Stomach (tissue), 9 donors: ENCODE data around the gene BRD3OS. TPM values are rescaled to one million over a fixed set of nuclear protein-coding genes. Genes with fewer than 3 reads are reported as not detected.

ENCODE experiments used
- DNase-seq, 2 donors: peaks; one replicate each; pipeline versions ENCODE4 v3.0.0 to v3.0.0-alpha.2; 2013 to 2019
- H3K27ac ChIP-seq, 5 donors: fragments of 200-600 bp in 4 of 5; sonication (generic) in 4 of 5; one replicate each; pipeline ENCODE4 v1.5.1; 2013 to 2019; ENCODE audit warnings: mild to moderate bottlenecking in 1 of 5, moderate library complexity in 1 of 5
- H3K27me3 ChIP-seq, 3 donors: fragments of 200-600 bp; sonication (generic); one replicate each; pipeline ENCODE4 v1.5.1; 2017 to 2019; ENCODE audit warnings: mixed run types in 1 of 3
- H3K36me3 ChIP-seq, 4 donors: fragments of 200-600 bp; sonication (generic); 1 replicate in 3 of 4; 2 replicates in 1 of 4; pipeline ENCODE4 v1.5.1; 2016 to 2019
- H3K4me1 ChIP-seq, 4 donors: fragments of 200-600 bp; sonication (generic); one replicate each; pipeline ENCODE4 v1.5.1; 2016 to 2019
- H3K4me3 ChIP-seq, 4 donors: fragments of 200-600 bp; sonication (generic) in 3 of 4; one replicate each; pipeline ENCODE4 v1.5.1; 2016 to 2019; ENCODE audit warnings: mild to moderate bottlenecking in 1 of 4
- H3K9me3 ChIP-seq, 4 donors: fragments of 200-600 bp; sonication (generic); one replicate each; pipeline ENCODE4 v1.5.1; 2016 to 2019
- EP300 ChIP-seq: sonication (generic); formaldehyde crosslinking; IDR thresholded peaks from one replicate; pipeline ENCODE4 v1.6.1; 2017; ENCODE audit warnings: antibody characterized with exemption
- POLR2A ChIP-seq, 4 donors: fragments of 450-650 bp; IDR thresholded peaks; one replicate each; pipeline ENCODE4 v1.6.1; 2016; ENCODE audit warnings: antibody characterized with exemption in 4 of 4, control low read depth in 2 of 4, mild to moderate bottlenecking in 1 of 4, moderate library complexity in 1 of 4
- POLR2AphosphoS5 ChIP-seq, 3 donors: sonication (generic); formaldehyde crosslinking; IDR thresholded peaks; one replicate each; pipeline ENCODE4 v1.6.1; 2016; ENCODE audit warnings: antibody characterized with exemption in 3 of 3
- WGBS, 5 donors: extraction: QIAGEN DNeasy Blood & Tissue Kit in 3 of 5; methylation state at CpG; one replicate each; pipeline versions ENCODE4 v1.1.5 to v1.1.7; 2013 to 2018; 5-methylcytosine and 5-hydroxymethylcytosine counted together
- intact Hi-C: fragments of 100-400 bp; cut with DNase I; formaldehyde crosslinking; loops from one replicate; pipeline ENCODE4 v1.15.1; 2023; ENCODE audit warnings: low total_unique reads
- polyA plus RNA-seq, 3 donors: library from polyadenylated mRNA; stranded (reverse); fragments of 200-250 nt; gene quantifications; one replicate each; pipeline ENCODE4 v1.2.3, GENCODE V29; 2013
- total RNA-seq, 5 donors: library from RNA; depleted of rRNA; stranded (reverse); fragments of >200 nt; gene quantifications; one replicate each; pipeline versions ENCODE4 v1.1.0 to v1.2.3, GENCODE V29; 2014 to 2016
- TF ChIP-seq, protein P1 (sequence below), 7 experiments: fragments of 450-650 bp in 4 of 7; fragments of 200-600 bp in 3 of 7; sonication (generic) in 3 of 7; IDR thresholded peaks; one replicate each; pipeline ENCODE4 v1.5.1; 2016 to 2019; ENCODE audit warnings: antibody characterized with exemption in 7 of 7, control low read depth in 2 of 7, mild to moderate bottlenecking in 1 of 7
- donor health status: healthy with polysubstance abuse.
- donor health status: Bipolar disorder and iron deficiency.
- donor health status: healthy.

BRD3OS gene
- total and polyA plus RNA-seq, 8 donors = 2.4 to 12.0 (median 6.2) TPM; not detected in 1

DNA sequence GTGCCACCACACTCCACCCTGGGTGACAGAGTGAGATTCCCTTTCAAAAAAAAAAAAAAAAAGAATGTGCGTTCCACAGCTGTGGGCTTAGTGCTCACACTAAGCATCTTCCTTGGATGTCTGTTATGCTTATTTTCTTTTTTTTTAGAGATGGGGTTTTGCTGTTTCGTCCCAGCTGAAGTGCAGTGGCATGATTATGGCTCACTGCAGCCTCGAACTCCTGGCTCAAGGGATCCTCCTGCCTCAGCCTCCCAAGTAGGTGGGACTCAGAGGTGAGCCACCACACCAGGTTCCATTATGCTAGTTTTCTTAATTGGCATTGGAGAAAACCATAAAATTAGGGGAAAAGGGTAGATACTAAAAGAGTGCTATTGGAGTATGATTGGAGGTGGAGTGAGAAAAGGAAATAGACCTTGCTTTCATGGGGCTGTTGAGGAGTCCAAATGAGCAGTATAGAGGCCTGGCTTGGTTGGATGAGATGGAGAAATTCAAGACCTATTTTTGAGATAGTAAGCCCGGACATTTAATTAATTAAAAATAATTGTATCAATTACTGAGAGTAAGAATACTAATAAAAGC, 978 bp upstream of the BRD3OS start:
- peaks cover 0 to 20% (median 15%) of the 10 kb centered on the region in 4 donors for H3K36me3 ChIP-seq
- H3K4me1 ChIP-seq = peaks cover 8 to 22% (median 15%) of the 10 kb centered on the region in 4 donors
- H3K4me3 ChIP-seq = peak overlapping the region; percentile 70 to 100 (median 95)
- intact Hi-C loops = no loop called here
- H3K27ac ChIP-seq = peak overlapping the region in 3 of 5 donors; percentile 68 to 86 (median 80)
- H3K9me3 ChIP-seq = no peaks in the 10 kb centered on the region
- 69 to 75% (median 73%) methylated on average over 4 of the region's 4 CpGs for WGBS, 5 donors
- no peak for TF ChIP-seq POLR2AphosphoS5 (IDR thresholded peaks at IDR 0.05)
- TF ChIP-seq EP300 = no peak
- TF ChIP-seq, protein P1, sequence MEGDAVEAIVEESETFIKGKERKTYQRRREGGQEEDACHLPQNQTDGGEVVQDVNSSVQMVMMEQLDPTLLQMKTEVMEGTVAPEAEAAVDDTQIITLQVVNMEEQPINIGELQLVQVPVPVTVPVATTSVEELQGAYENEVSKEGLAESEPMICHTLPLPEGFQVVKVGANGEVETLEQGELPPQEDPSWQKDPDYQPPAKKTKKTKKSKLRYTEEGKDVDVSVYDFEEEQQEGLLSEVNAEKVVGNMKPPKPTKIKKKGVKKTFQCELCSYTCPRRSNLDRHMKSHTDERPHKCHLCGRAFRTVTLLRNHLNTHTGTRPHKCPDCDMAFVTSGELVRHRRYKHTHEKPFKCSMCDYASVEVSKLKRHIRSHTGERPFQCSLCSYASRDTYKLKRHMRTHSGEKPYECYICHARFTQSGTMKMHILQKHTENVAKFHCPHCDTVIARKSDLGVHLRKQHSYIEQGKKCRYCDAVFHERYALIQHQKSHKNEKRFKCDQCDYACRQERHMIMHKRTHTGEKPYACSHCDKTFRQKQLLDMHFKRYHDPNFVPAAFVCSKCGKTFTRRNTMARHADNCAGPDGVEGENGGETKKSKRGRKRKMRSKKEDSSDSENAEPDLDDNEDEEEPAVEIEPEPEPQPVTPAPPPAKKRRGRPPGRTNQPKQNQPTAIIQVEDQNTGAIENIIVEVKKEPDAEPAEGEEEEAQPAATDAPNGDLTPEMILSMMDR (IDR thresholded peaks at IDR 0.05) = no peak
- TF ChIP-seq POLR2A (IDR thresholded peaks at IDR 0.05) = no peak
- DNase-seq = no peak
- no peaks in the 10 kb centered on the region for H3K27me3 ChIP-seq

DNA sequence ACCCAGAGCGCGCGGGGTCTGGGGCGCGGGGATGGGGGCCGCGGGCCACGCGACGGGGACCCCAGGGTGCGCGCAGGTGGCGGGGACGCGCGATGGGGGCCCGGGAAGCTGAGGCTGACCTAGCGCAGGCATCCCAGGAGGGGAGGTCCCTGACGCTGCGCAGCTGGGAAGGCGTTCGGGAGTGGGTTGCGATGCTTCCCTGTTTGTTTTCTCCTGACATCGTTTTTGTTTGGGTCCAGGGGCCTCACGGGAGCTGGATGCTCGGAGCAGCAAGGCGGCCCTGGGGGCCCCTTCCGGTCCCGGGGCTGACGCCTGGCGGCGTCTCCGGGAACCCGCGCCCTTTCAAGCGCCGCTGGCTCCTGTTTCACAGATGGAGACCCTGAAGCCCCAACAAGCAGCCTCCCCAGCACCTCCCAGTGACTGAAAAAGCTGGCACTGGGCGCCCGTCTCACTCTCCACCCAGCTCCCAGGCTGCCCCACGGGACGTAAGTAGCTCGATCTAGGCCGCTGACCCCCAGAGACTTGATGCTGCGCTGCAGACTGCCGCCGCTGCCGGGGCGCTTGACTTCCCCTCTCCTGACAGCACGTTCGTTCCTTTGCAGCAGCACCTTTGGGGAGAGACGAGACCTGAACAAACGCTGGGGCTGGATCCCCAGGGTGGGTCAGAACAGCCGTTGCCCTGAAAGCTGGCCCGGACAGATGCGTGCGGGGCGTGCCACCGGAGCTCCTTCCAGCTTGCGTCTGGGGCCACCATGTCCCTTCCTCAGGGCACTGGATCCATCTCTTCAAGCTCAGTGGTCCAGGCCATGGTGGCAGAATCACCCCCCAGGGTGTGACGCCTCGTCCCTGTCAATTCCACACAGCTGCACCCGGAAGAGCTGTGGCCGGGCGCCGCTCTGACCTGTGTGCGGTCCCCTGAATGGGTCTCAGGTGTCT, 593 bp downstream of the BRD3OS start:
- Histone ChIP-seq H3K36me3 (peaks cover 5 to 36% (median 30%) of the 10 kb centered on the region in 4 donors), H3K27ac (peak overlapping the region in 4 of 5 donors; percentile 59 to 86 (median 74)), H3K4me3 (peak overlapping the region; percentile 70 to 100 (median 95)), H3K27me3 (no peaks in the 10 kb centered on the region), H3K4me1 (peaks cover 8 to 22% (median 15%) of the 10 kb centered on the region in 4 donors), H3K9me3 (no peaks in the 10 kb centered on the region)
- intact Hi-C loops = loop anchor here (5.0 kb wide), 1 partner anchor 36 kb away; no protein-coding TSS in a partner anchor
- DNase-seq = peak; percentile 31 to 74
- no peak for TF ChIP-seq POLR2A (IDR thresholded peaks at IDR 0.05)
- TF ChIP-seq, protein P1 (IDR thresholded peaks at IDR 0.05) = peak in 1 of 7 experiments; percentile 11
- TF ChIP-seq POLR2AphosphoS5 (IDR thresholded peaks at IDR 0.05) = no peak
- 11 to 20% (median 13%) methylated on average over 28 to 66 of the region's 66 CpGs for WGBS, 5 donors

DNA sequence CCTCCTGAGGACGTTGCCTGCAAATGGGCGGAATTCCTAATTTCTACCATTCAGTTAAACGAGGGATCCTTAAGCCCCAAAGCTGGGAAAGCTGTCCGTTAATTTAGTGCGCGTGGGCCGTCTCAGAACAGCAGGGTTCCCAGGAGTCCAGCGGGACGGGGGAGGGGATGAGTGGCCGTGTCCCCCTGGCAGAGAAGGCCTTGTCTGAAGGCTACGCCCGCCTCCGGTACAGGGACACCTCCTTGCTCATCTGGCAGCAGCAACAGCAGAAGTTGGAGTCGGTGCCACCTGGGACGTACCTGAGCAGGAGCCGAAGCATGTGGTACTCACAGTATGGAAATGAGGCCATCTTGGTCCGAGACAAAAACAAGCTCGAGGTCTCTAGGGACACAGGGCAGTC, 1.3 kb downstream of the BRD3OS start:
- TF ChIP-seq POLR2AphosphoS5 (IDR thresholded peaks at IDR 0.05) (no peak), POLR2A (IDR thresholded peaks at IDR 0.05) (no peak), EP300 (no peak)
- TF ChIP-seq, protein P1 (IDR thresholded peaks at IDR 0.05) = no peak
- H3K27ac ChIP-seq = no peak overlapping the region
- H3K4me1 ChIP-seq = peaks cover 8 to 22% (median 15%) of the 10 kb centered on the region in 4 donors
- intact Hi-C loops = loop anchor here (5.0 kb wide), 1 partner anchor 36 kb away; no protein-coding TSS in a partner anchor
- H3K4me3 ChIP-seq = peak overlapping the region in 3 of 4 donors; percentile 93 to 100 (median 97)
- H3K27me3 ChIP-seq = no peaks in the 10 kb centered on the region
- H3K36me3 ChIP-seq = peaks cover 12 to 43% (median 37%) of the 10 kb centered on the region in 4 donors
- DNase-seq = no peak
- 86 to 90% (median 89%) methylated on average over 18 of the region's 18 CpGs for WGBS, 5 donors
- no peaks in the 10 kb centered on the region for H3K9me3 ChIP-seq

DNA sequence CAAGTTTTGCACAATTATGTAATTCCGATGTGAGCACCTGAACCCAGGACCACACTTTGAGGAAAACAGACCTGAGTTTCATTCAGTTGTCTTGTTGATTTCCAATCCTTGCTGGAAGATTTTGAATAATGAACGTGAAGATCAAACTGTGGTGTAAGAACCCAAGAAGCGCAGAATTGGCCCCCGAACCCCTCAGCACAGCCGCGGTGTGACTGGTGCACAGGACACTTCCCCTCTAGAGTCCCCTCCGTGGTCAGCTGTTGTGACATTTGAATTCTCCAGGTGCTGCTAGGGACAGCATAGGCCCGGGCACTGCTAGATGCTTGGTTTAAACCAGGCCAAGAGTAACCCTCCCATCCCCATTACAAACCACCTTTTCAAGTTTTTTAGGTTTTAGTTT, 1.7 kb downstream of the BRD3OS start:
- no peak for DNase-seq
- WGBS, 5 donors = 88 to 96% (median 91%) methylated on average over 8 of the region's 8 CpGs
- TF ChIP-seq, protein P1 (IDR thresholded peaks at IDR 0.05) = no peak
- TF ChIP-seq POLR2AphosphoS5 (IDR thresholded peaks at IDR 0.05) (no peak), POLR2A (IDR thresholded peaks at IDR 0.05) (no peak), EP300 (no peak)
- no peak overlapping the region for H3K27ac ChIP-seq
- peaks cover 16 to 47% (median 41%) of the 10 kb centered on the region in 4 donors for H3K36me3 ChIP-seq
- no peak overlapping the region for H3K4me3 ChIP-seq
- H3K9me3 ChIP-seq = no peaks in the 10 kb centered on the region
- intact Hi-C loops = loop anchor here (5.0 kb wide), 1 partner anchor 35 kb away; no protein-coding TSS in a partner anchor
- H3K27me3 ChIP-seq = no peaks in the 10 kb centered on the region
- H3K4me1 ChIP-seq = peaks cover 8 to 22% (median 15%) of the 10 kb centered on the region in 4 donors
